Activated naive CD8-positive, alpha-beta T cell treated with anti-CD3 and anti-CD28 coated beads, Interleukin-2, amount 10 ng/mL, durations not matched to agents 7 days and 5 days (primary cell): ENCODE measurements around the gene SDCCAG8. TPM values are rescaled to one million over a fixed set of nuclear protein-coding genes. Genes with fewer than 3 reads are reported as not detected.

ENCODE experiments used
- ATAC-seq: fragments of 150-1000 bp; cut with Tn5 transposase; one replicate; pipeline ENCODE4 v1.10.0; 2021; ENCODE audit warnings: low read depth, moderate library complexity
- POLR2A ChIA-PET: fragments of 350-600 bp; sonication (Branson Sonifier 250); formaldehyde crosslinking; loops from one replicate; lab custom pipeline; 2021; ENCODE audit warnings: antibody characterized with exemption; lab: Charles Lee
- DNase-seq: peaks from one replicate; pipeline ENCODE4 v3.0.0; 2021
- H3K27ac Mint-ChIP-seq: one replicate; pipeline ENCODE4 v1.8.0; 2022; ENCODE audit warnings: mild to moderate bottlenecking, mixed read lengths
- H3K27me3 Mint-ChIP-seq: one replicate; pipeline ENCODE4 v1.8.0; 2022; ENCODE audit warnings: mild to moderate bottlenecking, moderate library complexity, mixed read lengths
- H3K36me3 Mint-ChIP-seq: one replicate; pipeline ENCODE4 v1.8.0; 2021; ENCODE audit warnings: mild to moderate bottlenecking, mixed read lengths
- H3K4me1 Mint-ChIP-seq: one replicate; pipeline ENCODE4 v1.8.0; 2021; ENCODE audit warnings: mixed read lengths
- H3K4me3 Mint-ChIP-seq: one replicate; pipeline ENCODE4 v1.8.0; 2022; ENCODE audit warnings: mild to moderate bottlenecking, moderate library complexity, mixed read lengths
- H3K9me3 Mint-ChIP-seq: one replicate; pipeline ENCODE4 v1.8.0; 2021; ENCODE audit warnings: mixed read lengths
- total RNA-seq, 2 experiments: library from RNA; stranded (reverse); gene quantifications; one replicate each; pipeline ENCODE4 v1.2.3, GENCODE V29; 2021

SDCCAG8 gene
- total RNA-seq, 2 experiments from 2014 or later, result 27.3 to 32.7 TPM

GRCh38 chr1:243397613-243398321 is 141.9 kb downstream of the SDCCAG8 start:
- ATAC-seq (no peak), DNase-seq (no peak)
- H3K4me1 Mint-ChIP-seq, result peaks cover 1% of the 10 kb centered on the region
- peaks cover 7% of the 10 kb centered on the region for H3K36me3 Mint-ChIP-seq
- H3K9me3 Mint-ChIP-seq, result no peaks in the 10 kb centered on the region
- POLR2A ChIA-PET, result no interaction called here
- H3K4me3 Mint-ChIP-seq, result no peak overlapping the region
- no peak overlapping the region for H3K27ac Mint-ChIP-seq
- no peaks in the 10 kb centered on the region for H3K27me3 Mint-ChIP-seq

GRCh38 chr1:243399561-243400155 is 143.8 kb downstream of the SDCCAG8 start:
- ATAC-seq (no peak), DNase-seq (no peak)
- H3K27me3 Mint-ChIP-seq, result no peaks in the 10 kb centered on the region
- H3K4me3 Mint-ChIP-seq, result no peak overlapping the region
- no peak overlapping the region for H3K27ac Mint-ChIP-seq
- peaks cover 1% of the 10 kb centered on the region for H3K4me1 Mint-ChIP-seq
- H3K36me3 Mint-ChIP-seq, result peaks cover 7% of the 10 kb centered on the region
- no peaks in the 10 kb centered on the region for H3K9me3 Mint-ChIP-seq
- POLR2A ChIA-PET, result no interaction called here

DNA sequence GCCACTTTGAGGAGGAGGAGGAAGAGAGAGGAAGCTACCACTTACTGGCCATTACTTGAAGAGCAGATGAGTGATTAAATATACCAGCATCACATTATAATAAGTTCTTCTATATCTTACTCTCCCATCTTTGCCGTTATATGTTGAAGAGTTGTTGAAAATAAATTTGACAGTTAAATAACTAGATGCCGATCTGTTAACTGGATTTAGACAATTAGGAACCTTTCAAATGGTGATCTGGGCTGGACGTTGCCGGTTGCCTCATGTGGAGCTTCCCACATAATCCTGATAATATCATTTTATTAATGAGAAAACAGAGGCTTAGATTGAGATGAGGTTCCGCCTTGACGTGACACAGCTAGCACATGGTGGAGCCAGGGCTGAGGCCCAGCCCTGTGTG is 147.0 kb downstream of the SDCCAG8 start:
- ATAC-seq (no peak), DNase-seq (no peak)
- no peak overlapping the region for H3K4me3 Mint-ChIP-seq
- H3K4me1 Mint-ChIP-seq, result peaks cover 5% of the 10 kb centered on the region
- H3K9me3 Mint-ChIP-seq, result no peaks in the 10 kb centered on the region
- H3K36me3 Mint-ChIP-seq, result peaks cover 4% of the 10 kb centered on the region
- POLR2A ChIA-PET, result no interaction called here
- H3K27ac Mint-ChIP-seq, result no peak overlapping the region
- no peaks in the 10 kb centered on the region for H3K27me3 Mint-ChIP-seq

DNA sequence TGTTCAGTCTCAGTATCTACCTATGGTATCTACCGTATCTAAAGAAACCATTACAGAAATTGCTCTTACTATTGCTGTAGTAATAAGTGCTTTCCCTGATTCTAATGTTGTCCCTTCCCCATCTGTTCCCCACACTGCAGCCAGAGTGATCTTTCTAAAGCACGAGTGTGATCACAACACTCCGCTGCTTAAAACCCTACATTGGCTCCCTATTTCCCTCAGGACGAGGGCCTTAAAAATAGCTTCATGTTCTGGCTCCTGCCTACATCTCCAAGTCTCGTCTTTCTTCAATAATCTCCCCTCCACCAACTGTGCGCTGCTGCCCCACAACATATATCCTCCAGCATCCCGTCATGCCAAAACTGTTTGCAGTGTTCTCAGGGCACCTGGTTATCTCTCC is 150.6 kb downstream of the SDCCAG8 start:
- no peak overlapping the region for H3K4me3 Mint-ChIP-seq
- H3K36me3 Mint-ChIP-seq, result peaks cover 2% of the 10 kb centered on the region
- ATAC-seq (no peak), DNase-seq (no peak)
- no peak overlapping the region for H3K27ac Mint-ChIP-seq
- H3K27me3 Mint-ChIP-seq, result no peaks in the 10 kb centered on the region
- H3K9me3 Mint-ChIP-seq, result no peaks in the 10 kb centered on the region
- H3K4me1 Mint-ChIP-seq, result peaks cover 3% of the 10 kb centered on the region
- POLR2A ChIA-PET, result no interaction called here

DNA sequence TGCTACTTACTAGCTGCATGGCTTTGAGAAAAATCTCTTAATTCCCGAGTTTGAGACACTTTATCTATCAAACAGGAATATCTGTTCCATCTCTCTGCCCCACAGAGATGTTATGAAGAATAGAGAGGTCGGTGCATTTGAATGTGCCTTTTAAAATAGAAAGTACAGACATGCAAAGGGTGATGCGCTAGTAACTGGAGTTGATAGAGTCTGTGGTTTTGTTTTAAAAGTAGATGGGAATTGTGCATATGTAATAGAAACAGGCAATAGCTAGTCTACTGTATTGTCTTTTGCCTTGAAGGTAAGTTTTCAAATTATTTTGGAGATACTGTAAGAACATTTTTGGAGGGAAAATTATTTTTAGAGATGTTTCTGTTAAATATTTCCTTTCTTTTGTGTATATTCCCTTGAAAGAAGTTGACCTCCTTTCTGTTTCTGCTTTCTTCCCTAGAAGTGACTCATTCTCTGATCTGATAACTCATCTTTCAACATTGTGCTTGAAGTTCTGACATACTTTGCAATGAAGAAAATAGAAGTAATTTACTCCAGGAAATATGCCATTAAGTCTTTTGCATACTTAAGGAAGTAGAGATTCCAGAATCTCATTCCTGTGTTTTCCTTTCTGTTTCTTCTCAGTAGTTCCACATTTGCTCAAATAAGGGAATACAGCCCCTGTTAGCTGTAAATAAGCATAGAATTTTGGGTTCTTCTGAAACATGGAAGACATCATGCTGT is 151.6 kb downstream of the SDCCAG8 start:
- Mint-ChIP-seq H3K4me3 (no peak overlapping the region), H3K9me3 (no peaks in the 10 kb centered on the region), H3K27me3 (no peaks in the 10 kb centered on the region), H3K4me1 (peaks cover 3% of the 10 kb centered on the region), H3K36me3 (peaks cover 2% of the 10 kb centered on the region), H3K27ac (no peak overlapping the region)
- DNase-seq (no peak), ATAC-seq (no peak)
- POLR2A ChIA-PET, result no interaction called here

DNA sequence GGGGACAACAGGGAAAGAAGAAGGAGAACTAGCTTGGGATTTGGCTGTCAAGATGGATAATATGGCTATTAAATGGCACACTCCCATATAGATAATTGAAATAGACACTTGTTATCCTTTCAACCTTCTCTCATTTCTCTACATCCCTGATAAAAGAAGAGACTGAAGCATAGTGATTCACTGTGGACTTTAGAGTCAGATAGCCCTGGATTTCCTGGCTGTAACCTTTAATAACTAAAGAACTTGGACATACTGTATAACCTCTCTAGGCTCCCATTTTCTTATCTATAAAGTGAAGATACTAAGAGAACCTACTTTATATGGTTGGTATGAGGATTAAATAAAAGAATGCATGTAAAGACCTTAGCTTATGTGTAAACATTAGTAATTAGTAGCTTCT is 152.6 kb downstream of the SDCCAG8 start:
- Mint-ChIP-seq H3K27ac (no peak overlapping the region), H3K4me1 (peaks cover 3% of the 10 kb centered on the region), H3K36me3 (no peaks in the 10 kb centered on the region), H3K4me3 (no peak overlapping the region), H3K27me3 (no peaks in the 10 kb centered on the region), H3K9me3 (no peaks in the 10 kb centered on the region)
- POLR2A ChIA-PET, result no interaction called here
- DNase-seq, result no peak
- ATAC-seq, result no peak

DNA sequence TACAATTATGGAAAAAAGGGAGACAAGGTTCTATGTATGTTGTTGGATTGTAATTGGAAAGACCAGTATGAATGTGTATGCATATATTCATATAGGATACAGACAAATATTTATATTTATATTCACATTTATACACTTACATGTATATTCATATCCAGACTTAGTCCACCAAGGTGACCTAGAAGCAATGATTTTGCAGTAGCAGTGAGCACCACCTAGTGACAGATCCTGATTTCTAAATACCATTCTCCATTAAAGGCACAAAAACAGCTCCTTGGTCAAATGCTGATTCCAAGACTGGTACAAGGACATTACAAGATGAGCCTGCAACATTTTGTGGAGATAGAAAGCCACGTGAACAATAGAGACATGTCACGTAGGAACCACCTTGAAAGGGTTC is 153.4 kb downstream of the SDCCAG8 start:
- no peaks in the 10 kb centered on the region for H3K27me3 Mint-ChIP-seq
- POLR2A ChIA-PET, result no interaction called here

GRCh38 chr1:243411472-243411871 is 155.6 kb downstream of the SDCCAG8 start:
- no peak overlapping the region for H3K4me3 Mint-ChIP-seq
- H3K9me3 Mint-ChIP-seq, result no peaks in the 10 kb centered on the region
- POLR2A ChIA-PET, result no interaction called here
- H3K27ac Mint-ChIP-seq, result no peak overlapping the region
- DNase-seq (no peak), ATAC-seq (no peak)
- H3K27me3 Mint-ChIP-seq, result no peaks in the 10 kb centered on the region
- peaks cover 7% of the 10 kb centered on the region for H3K36me3 Mint-ChIP-seq
- H3K4me1 Mint-ChIP-seq, result peaks cover 18% of the 10 kb centered on the region

More for the DNA sequence above, 153.4 kb downstream of the SDCCAG8 start:
- H3K4me1 Mint-ChIP-seq, result peaks cover 8% of the 10 kb centered on the region
- no peak for DNase-seq
- H3K4me3 Mint-ChIP-seq, result no peak overlapping the region
- H3K27ac Mint-ChIP-seq, result no peak overlapping the region
- H3K36me3 Mint-ChIP-seq, result peaks cover 3% of the 10 kb centered on the region
- no peak for ATAC-seq
- H3K9me3 Mint-ChIP-seq, result no peaks in the 10 kb centered on the region

GRCh38 chr1:243413431-243414151 is 157.8 kb downstream of the SDCCAG8 start:
- ATAC-seq (peak; percentile 57), DNase-seq (no peak)
- Mint-ChIP-seq H3K4me3 (no peak overlapping the region), H3K4me1 (peaks cover 23% of the 10 kb centered on the region), H3K9me3 (no peaks in the 10 kb centered on the region), H3K36me3 (peaks cover 9% of the 10 kb centered on the region), H3K27ac (peak overlapping the region; percentile 58), H3K27me3 (no peaks in the 10 kb centered on the region)
- POLR2A ChIA-PET, result no interaction called here

- Mint-ChIP-seq H3K4me3 (no peak overlapping the region), H3K4me1 (peaks cover 25% of the 10 kb centered on the region), H3K27me3 (no peaks in the 10 kb centered on the region), H3K27ac (peak overlapping the region; percentile 58), H3K36me3 (peaks cover 11% of the 10 kb centered on the region), H3K9me3 (no peaks in the 10 kb centered on the region)
- DNase-seq (no peak), ATAC-seq (no peak)
- POLR2A ChIA-PET, result no interaction called here
These were observed 158.3 kb downstream of the SDCCAG8 start for GRCh38 chr1:243414152-243414494.

- H3K9me3 Mint-ChIP-seq, result no peaks in the 10 kb centered on the region
- H3K4me1 Mint-ChIP-seq, result peaks cover 33% of the 10 kb centered on the region
- DNase-seq, result no peak
- no peak for ATAC-seq
- peak overlapping the region; percentile 22 for H3K4me3 Mint-ChIP-seq
- no peaks in the 10 kb centered on the region for H3K27me3 Mint-ChIP-seq
- peaks cover 15% of the 10 kb centered on the region for H3K36me3 Mint-ChIP-seq
- POLR2A ChIA-PET, result no interaction called here
- H3K27ac Mint-ChIP-seq, result peak overlapping the region; percentile 64
These were observed 160.0 kb downstream of the SDCCAG8 start for GRCh38 chr1:243415663-243416408.

DNA sequence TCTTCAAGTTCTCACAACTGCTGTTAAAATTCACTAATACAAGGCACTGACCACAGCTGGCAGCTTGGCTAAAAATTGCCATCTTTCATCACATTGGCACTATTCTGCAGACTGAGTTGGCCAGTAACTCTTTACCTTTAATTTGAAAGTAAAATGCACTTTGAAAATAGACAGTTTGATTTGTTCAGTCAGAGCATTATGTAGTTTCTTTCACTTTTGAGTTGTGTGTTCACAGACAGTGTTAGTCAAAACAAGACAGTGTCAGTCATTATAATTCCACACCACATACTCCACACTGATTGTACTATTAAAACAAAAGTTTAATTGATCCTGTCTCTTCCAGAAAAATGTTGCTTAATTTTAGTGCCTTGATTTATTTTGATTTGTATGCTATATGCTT is 160.7 kb downstream of the SDCCAG8 start:
- peaks cover 38% of the 10 kb centered on the region for H3K4me1 Mint-ChIP-seq
- no peaks in the 10 kb centered on the region for H3K9me3 Mint-ChIP-seq
- DNase-seq (no peak), ATAC-seq (peak; percentile 72)
- peaks cover 15% of the 10 kb centered on the region for H3K36me3 Mint-ChIP-seq
- peak overlapping the region; percentile 35 for H3K4me3 Mint-ChIP-seq
- POLR2A ChIA-PET, result no interaction called here
- no peaks in the 10 kb centered on the region for H3K27me3 Mint-ChIP-seq
- peak overlapping the region; percentile 64 for H3K27ac Mint-ChIP-seq
